IMR-90 (cell line): ENCODE measurements around the gene MYOZ3. TPM values are rescaled to one million over a fixed set of nuclear protein-coding genes. Genes with fewer than 3 reads are reported as not detected.

ENCODE experiments used
- ATAC-seq: fragments of 200-7000 bp; cut with Tn5 transposase; 2 replicates; pipeline ENCODE4 v1.9.1; 2020; ENCODE audit warnings: low read depth, mild to moderate bottlenecking, moderate library complexity
- BruUV-seq: library from RNA; stranded (reverse); fragments of 400-500 nt; replicated peaks from 2 replicates; lab custom pipeline; 2021; lab: Mats Ljungman, UMichigan
- CTCF ChIA-PET: fragments of 300-600 bp; formaldehyde crosslinking; extraction: SDS; loops from one replicate; lab custom pipeline; 2021; ENCODE audit warnings: antibody characterized with exemption; lab: Yijun Ruan, JAX
- POLR2A ChIA-PET: fragments of 300-600 bp; sonication (Branson Sonifier 250); formaldehyde crosslinking; loops from one replicate; lab custom pipeline; 2022; ENCODE audit warnings: antibody characterized with exemption; ENCODE audit not compliant: unreplicated experiment; lab: Charles Lee
- DNase-seq: peaks from one replicate; pipeline ENCODE4 v3.0.0; 2013
- H2AFZ ChIP-seq: replicated peaks from 2 replicates; pipeline ENCODE3; 2013; ENCODE audit warnings: low read length, mild to moderate bottlenecking; ENCODE audit not compliant: poor library complexity
- H2AK5ac ChIP-seq: 2 replicates; pipeline ENCODE4 v1.6.1; 2013; ENCODE audit warnings: low read depth, low read length, inconsistent platforms
- H2AK9ac ChIP-seq: replicated peaks from 2 replicates; pipeline ENCODE3; 2013; ENCODE audit warnings: mild to moderate bottlenecking, low read depth, low read length, moderate library complexity; ENCODE audit not compliant: poor library complexity
- H2BK120ac ChIP-seq: 2 replicates; pipeline ENCODE4 v1.6.1; 2013; ENCODE audit warnings: low read depth, low read length, inconsistent platforms
- H2BK15ac ChIP-seq: 3 replicates; pipeline ENCODE4 v1.6.1; 2013; ENCODE audit warnings: low read depth, low read length, inconsistent platforms
- H2BK20ac ChIP-seq: 2 replicates; pipeline ENCODE4 v1.6.1; 2013; ENCODE audit warnings: low read depth, mild to moderate bottlenecking, inconsistent platforms, low read length, moderate library complexity
- H2BK5ac ChIP-seq: 2 replicates; pipeline ENCODE4 v1.6.1; 2013; ENCODE audit warnings: mild to moderate bottlenecking, low read depth, low read length, inconsistent platforms; ENCODE audit not compliant: poor library complexity, severe bottlenecking
- H3K14ac ChIP-seq: replicated peaks from 2 replicates; pipeline ENCODE4 v1.6.1; 2013; ENCODE audit warnings: low read depth, low read length, inconsistent platforms
- H3K18ac ChIP-seq: 2 replicates; pipeline ENCODE4 v1.6.1; 2013; ENCODE audit warnings: low read depth, low read length, control low read depth
- H3K23ac ChIP-seq: 2 replicates; pipeline ENCODE4 v1.6.1; 2013; ENCODE audit warnings: low read depth, low read length, inconsistent platforms
- H3K27ac ChIP-seq: 2 replicates; pipeline ENCODE4 v1.5.1; 2013; ENCODE audit warnings: mild to moderate bottlenecking, control low read depth, low read length; ENCODE audit not compliant: insufficient read depth
- H3K27me3 ChIP-seq: 2 replicates; pipeline ENCODE4 v1.6.1; 2013; ENCODE audit warnings: low read length; ENCODE audit not compliant: control insufficient read depth, insufficient read depth
- H3K36me3 ChIP-seq: 2 replicates; pipeline ENCODE4 v1.6.1; 2013; ENCODE audit warnings: low read length, mixed read lengths; ENCODE audit not compliant: control insufficient read depth, insufficient read depth
- H3K4ac ChIP-seq: 2 replicates; pipeline ENCODE4 v1.6.1; 2013; ENCODE audit warnings: low read depth, low read length, inconsistent platforms
- H3K4me1 ChIP-seq: 2 replicates; pipeline ENCODE4 v1.6.1; 2013; ENCODE audit warnings: low read length, mixed read lengths; ENCODE audit not compliant: control insufficient read depth, insufficient read depth
- H3K4me2 ChIP-seq: 2 replicates; pipeline ENCODE4 v1.6.1; 2013; ENCODE audit warnings: low read depth, mild to moderate bottlenecking, control low read depth, low read length, moderate library complexity
- H3K4me3 ChIP-seq: 2 replicates; pipeline ENCODE4 v1.5.1; 2013; ENCODE audit warnings: low read depth, mild to moderate bottlenecking, control low read depth, low read length, moderate library complexity; ENCODE audit not compliant: insufficient read depth
- H3K56ac ChIP-seq: 2 replicates; pipeline ENCODE4 v1.6.1; 2013; ENCODE audit warnings: low read length, inconsistent platforms; ENCODE audit not compliant: insufficient read depth; ENCODE audit errors: extremely low read depth
- H3K79me1 ChIP-seq, 2 experiments: 2 replicates each; pipeline ENCODE4 v1.6.1; 2013; ENCODE audit warnings: low read length in 2 of 2, inconsistent platforms in 1 of 2, low read depth in 1 of 2
- H3K9ac ChIP-seq: 2 replicates; pipeline ENCODE4 v1.6.1; 2013; ENCODE audit warnings: low read depth, low read length, control low read depth
- H3K9me1 ChIP-seq: 2 replicates; pipeline ENCODE4 v1.6.1; 2013; ENCODE audit warnings: low read length, inconsistent platforms; ENCODE audit not compliant: insufficient read depth
- H3K9me3 ChIP-seq: 2 replicates; pipeline ENCODE4 v1.6.1; 2013; ENCODE audit warnings: low read length; ENCODE audit not compliant: control insufficient read depth, insufficient read depth
- H4K20me1 ChIP-seq: 2 replicates; pipeline ENCODE4 v1.6.1; 2013; ENCODE audit warnings: low read length, inconsistent platforms; ENCODE audit not compliant: insufficient read depth
- H4K5ac ChIP-seq: 2 replicates; pipeline ENCODE4 v1.6.1; 2013; ENCODE audit warnings: mild to moderate bottlenecking, low read depth, low read length, control low read depth
- H4K8ac ChIP-seq, 2 experiments: 2 replicates each; pipeline ENCODE4 v1.6.1; 2013; ENCODE audit warnings: low read depth in 2 of 2, low read length in 2 of 2, control low read depth in 1 of 2, inconsistent platforms in 1 of 2
- H4K91ac ChIP-seq: 2 replicates; pipeline ENCODE4 v1.6.1; 2013; ENCODE audit warnings: low read depth, low read length, inconsistent platforms; ENCODE audit not compliant: insufficient read depth
- BHLHE40 ChIP-seq: fragments of 150-350 bp; IDR thresholded peaks from 2 replicates; pipeline ENCODE4 v1.6.1; 2016; ENCODE audit warnings: mild to moderate bottlenecking, low read depth, low read length
- CEBPB ChIP-seq: IDR thresholded peaks from 2 replicates; pipeline ENCODE4 v1.6.1; 2012; ENCODE audit warnings: low read depth, low read length, improper control_type of control experiment
- CHD1 ChIP-seq: IDR thresholded peaks from 2 replicates; pipeline ENCODE4 v1.6.1; 2012; ENCODE audit warnings: low read depth, low read length, improper control_type of control experiment
- CTCF ChIP-seq: conservative IDR thresholded peaks from 2 replicates; pipeline ENCODE4 v1.5.1; 2012; ENCODE audit warnings: mild to moderate bottlenecking, low read depth, low read length, improper control_type of control experiment
- FOS ChIP-seq: fragments of 150-350 bp; IDR thresholded peaks from 2 replicates; pipeline ENCODE4 v1.6.1; 2016; ENCODE audit warnings: low read depth, low read length
- MAFK ChIP-seq: IDR thresholded peaks from 2 replicates; pipeline ENCODE4 v1.6.1; 2012; ENCODE audit warnings: low read depth, low read length, improper control_type of control experiment
- MAZ ChIP-seq: IDR thresholded peaks from 2 replicates; pipeline ENCODE4 v1.6.1; 2012; ENCODE audit warnings: low read depth, mild to moderate bottlenecking, low read length, improper control_type of control experiment, moderate library complexity, borderline replicate concordance
- MXI1 ChIP-seq: IDR thresholded peaks from 2 replicates; pipeline ENCODE4 v1.6.1; 2012; ENCODE audit warnings: low read depth, mild to moderate bottlenecking, low read length, moderate library complexity, borderline replicate concordance
- NFE2L2 ChIP-seq: fragments of 150-350 bp; IDR thresholded peaks from 2 replicates; pipeline ENCODE4 v1.6.1; 2016; ENCODE audit warnings: low read depth, mild to moderate bottlenecking, low read length
- POLR2A ChIP-seq: IDR thresholded peaks from 2 replicates; pipeline ENCODE4 v1.6.1; 2012; ENCODE audit warnings: mild to moderate bottlenecking, low read depth, low read length
- RCOR1 ChIP-seq: IDR thresholded peaks from 2 replicates; pipeline ENCODE4 v1.6.1; 2012; ENCODE audit warnings: mild to moderate bottlenecking, low read length, improper control_type of control experiment; ENCODE audit not compliant: insufficient replicate concordance
- RFX5 ChIP-seq: IDR thresholded peaks from 2 replicates; pipeline ENCODE4 v1.8.0; 2012; ENCODE audit warnings: low read depth, mild to moderate bottlenecking, low read length, moderate library complexity
- SMC3 ChIP-seq: fragments of 150-350 bp; IDR thresholded peaks from 2 replicates; pipeline ENCODE4 v1.6.1; 2016; ENCODE audit warnings: low read depth, mild to moderate bottlenecking, antibody characterized with exemption, low read length, moderate library complexity
- USF2 ChIP-seq: fragments of 150-350 bp; IDR thresholded peaks from 2 replicates; pipeline ENCODE4 v1.6.1; 2017; ENCODE audit warnings: mild to moderate bottlenecking, antibody characterized with exemption, low read length, low read depth
- WGBS, 2 experiments: methylation state at CpG; one replicate each; pipeline versions ENCODE4 v1.1.5 to v1.1.7; 2013; ENCODE audit warnings: missing lambda C conversion rate in 2 of 2; ENCODE audit not compliant: insufficient read length in 1 of 2; ENCODE audit errors: extremely low coverage in 2 of 2; 5-methylcytosine and 5-hydroxymethylcytosine counted together
- dilution Hi-C: fragments of 300-500 bp; cut with HindIII; formaldehyde crosslinking; loops from one replicate; pipeline ENCODE4 v1.14.3; 2018; ENCODE audit warnings: low sequenced_read_pairs; ENCODE audit not compliant: unreplicated experiment
- in situ Hi-C: fragments of 300-500 bp; cut with MboI; formaldehyde crosslinking; loops from 3 replicates; pipeline ENCODE4 v1.14.3; 2019; ENCODE audit warnings: low sequenced_read_pairs, inconsistent platforms, mixed read lengths
- intact Hi-C: fragments of 100-400 bp; cut with micrococcal nuclease; formaldehyde crosslinking; loops from 2 replicates; pipeline ENCODE4 v1.10.0; 2022
- polyA plus RNA-seq, 3 experiments: library from polyadenylated mRNA; depleted of rRNA; stranded (reverse); fragments of >200 nt; gene quantifications; 2 replicates each; pipeline ENCODE4 v1.2.3, GENCODE V29; 2012; ENCODE audit warnings: low replicate concordance in 1 of 3
- total RNA-seq: library from RNA; depleted of rRNA; stranded (reverse); fragments of >200 nt; gene quantifications from 2 replicates; pipeline ENCODE4 v1.2.3, GENCODE V29; 2012

The MYOZ3 gene
- total and polyA plus RNA-seq, 2 of the 4 experiments (the other 2 are of a cell fraction), result under 0.01 to 0.24 TPM

- Histone ChIP-seq H3K56ac (no peak overlapping the region), H3K14ac (no peak overlapping the region), H3K9ac (no peak overlapping the region), H2AK9ac (no peak overlapping the region), H3K4me1 (peaks cover 29% of the 10 kb centered on the region), H2BK15ac (no peak overlapping the region), H3K18ac (no peak overlapping the region), H3K27me3 (no peaks in the 10 kb centered on the region), H4K20me1 (peaks cover 60% of the 10 kb centered on the region), H3K9me1 (peaks cover 20% of the 10 kb centered on the region; the same call in 1 of the 2 replicates), H3K4ac (no peak overlapping the region; the same call in 1 of the 2 replicates), H4K91ac (no peak overlapping the region), H2BK5ac (no peak overlapping the region), H3K27ac (no peak overlapping the region), H2BK120ac (no peak overlapping the region), H2AK5ac (no peak overlapping the region; the same call in 1 of the 2 replicates), H2BK20ac (no peak overlapping the region), H3K36me3 (peaks cover 50% of the 10 kb centered on the region), H4K5ac (no peak overlapping the region), H4K8ac (no peak overlapping the region), H3K4me3 (no peak overlapping the region), H3K4me2 (no peak overlapping the region), H2AFZ (no peak overlapping the region), H3K9me3 (no peaks in the 10 kb centered on the region), H3K79me1 (peaks cover 32 to 61% of the 10 kb centered on the region in 2 experiments), H3K23ac (no peak overlapping the region)
- dilution Hi-C loops, result no loop called here
- in situ Hi-C loops, result no loop called here
- 71% methylated on average over 15 of the region's 25 CpGs; no CpG with 5 or more reads in 1 of the 2 experiments for WGBS, 2 experiments
- CTCF ChIA-PET, result no interaction called here
- intact Hi-C loops, result no loop called here
- no peak for ATAC-seq
- no TSS peak for BruUV-seq
- POLR2A ChIA-PET, result no interaction called here
- DNase-seq, result no peak
- TF ChIP-seq CHD1, result no peak
- no peak for TF ChIP-seq POLR2A
- no peak for TF ChIP-seq MAZ
- TF ChIP-seq MAFK, result no peak
- TF ChIP-seq MXI1, result no peak
- no peak for TF ChIP-seq RFX5
- no peak for TF ChIP-seq SMC3
- TF ChIP-seq BHLHE40, result no peak
- TF ChIP-seq RCOR1, result no peak
- no peak for TF ChIP-seq CTCF
- no peak for TF ChIP-seq USF2
- no peak for TF ChIP-seq NFE2L2
- no peak for TF ChIP-seq FOS
- TF ChIP-seq CEBPB, result no peak
These were observed 13.5 kb upstream of the MYOZ3 start for GRCh38 chr5:150647275-150648251.
